ENCODE data around the gene TEX264.
A peak's percentile ranks its signal among the peaks of the same experiment; 100 is the strongest.

The TEX264 gene

DNA sequence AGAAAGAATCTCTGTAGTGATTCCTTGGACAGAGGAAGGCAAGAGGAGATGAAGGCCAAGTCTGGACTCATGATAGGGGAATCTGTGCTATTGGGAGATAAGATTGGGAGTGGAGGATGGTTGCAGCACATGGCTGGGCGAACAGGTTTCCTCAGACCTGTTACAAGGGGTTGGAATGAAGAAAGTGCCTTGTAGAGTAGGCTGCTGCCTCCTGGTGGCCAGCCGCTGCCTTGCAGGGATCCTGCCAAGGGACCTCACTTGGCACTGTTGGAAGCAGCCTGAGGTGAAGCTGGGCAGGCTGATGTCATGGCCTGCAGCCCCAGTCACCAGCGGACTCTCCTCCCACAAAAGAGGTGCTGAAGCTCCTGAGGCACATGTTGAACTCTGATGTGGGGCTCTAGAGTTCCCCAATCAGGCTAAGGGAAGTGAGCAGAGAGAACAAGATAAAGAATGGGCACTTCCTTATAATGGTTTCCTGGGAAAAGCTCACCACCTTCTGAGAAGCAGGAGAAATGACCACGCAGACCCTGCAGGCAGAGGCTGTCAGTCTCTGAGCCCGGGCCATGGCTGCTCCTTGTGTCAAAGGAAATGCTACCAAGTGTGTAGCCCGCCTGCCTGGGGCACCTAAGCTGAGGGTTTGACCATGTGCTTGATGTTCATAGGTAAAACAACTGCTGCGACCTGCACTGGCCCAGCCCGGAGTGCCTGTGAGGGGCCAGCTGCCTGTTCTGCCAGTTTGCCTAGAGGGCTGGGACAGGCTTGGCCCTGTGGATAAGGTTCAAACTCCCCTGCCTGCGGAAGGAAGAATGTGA is 1.6 kb upstream of the TEX264 start:
- peak; percentile 52 for DNase-seq (ENCODE audit: extremely low read depth, low read depth)
- TF ChIP-seq, protein P1, sequence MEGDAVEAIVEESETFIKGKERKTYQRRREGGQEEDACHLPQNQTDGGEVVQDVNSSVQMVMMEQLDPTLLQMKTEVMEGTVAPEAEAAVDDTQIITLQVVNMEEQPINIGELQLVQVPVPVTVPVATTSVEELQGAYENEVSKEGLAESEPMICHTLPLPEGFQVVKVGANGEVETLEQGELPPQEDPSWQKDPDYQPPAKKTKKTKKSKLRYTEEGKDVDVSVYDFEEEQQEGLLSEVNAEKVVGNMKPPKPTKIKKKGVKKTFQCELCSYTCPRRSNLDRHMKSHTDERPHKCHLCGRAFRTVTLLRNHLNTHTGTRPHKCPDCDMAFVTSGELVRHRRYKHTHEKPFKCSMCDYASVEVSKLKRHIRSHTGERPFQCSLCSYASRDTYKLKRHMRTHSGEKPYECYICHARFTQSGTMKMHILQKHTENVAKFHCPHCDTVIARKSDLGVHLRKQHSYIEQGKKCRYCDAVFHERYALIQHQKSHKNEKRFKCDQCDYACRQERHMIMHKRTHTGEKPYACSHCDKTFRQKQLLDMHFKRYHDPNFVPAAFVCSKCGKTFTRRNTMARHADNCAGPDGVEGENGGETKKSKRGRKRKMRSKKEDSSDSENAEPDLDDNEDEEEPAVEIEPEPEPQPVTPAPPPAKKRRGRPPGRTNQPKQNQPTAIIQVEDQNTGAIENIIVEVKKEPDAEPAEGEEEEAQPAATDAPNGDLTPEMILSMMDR (IDR thresholded peaks at IDR 0.05; ENCODE audit: low read depth, low read length), result peak; percentile 100

DNA sequence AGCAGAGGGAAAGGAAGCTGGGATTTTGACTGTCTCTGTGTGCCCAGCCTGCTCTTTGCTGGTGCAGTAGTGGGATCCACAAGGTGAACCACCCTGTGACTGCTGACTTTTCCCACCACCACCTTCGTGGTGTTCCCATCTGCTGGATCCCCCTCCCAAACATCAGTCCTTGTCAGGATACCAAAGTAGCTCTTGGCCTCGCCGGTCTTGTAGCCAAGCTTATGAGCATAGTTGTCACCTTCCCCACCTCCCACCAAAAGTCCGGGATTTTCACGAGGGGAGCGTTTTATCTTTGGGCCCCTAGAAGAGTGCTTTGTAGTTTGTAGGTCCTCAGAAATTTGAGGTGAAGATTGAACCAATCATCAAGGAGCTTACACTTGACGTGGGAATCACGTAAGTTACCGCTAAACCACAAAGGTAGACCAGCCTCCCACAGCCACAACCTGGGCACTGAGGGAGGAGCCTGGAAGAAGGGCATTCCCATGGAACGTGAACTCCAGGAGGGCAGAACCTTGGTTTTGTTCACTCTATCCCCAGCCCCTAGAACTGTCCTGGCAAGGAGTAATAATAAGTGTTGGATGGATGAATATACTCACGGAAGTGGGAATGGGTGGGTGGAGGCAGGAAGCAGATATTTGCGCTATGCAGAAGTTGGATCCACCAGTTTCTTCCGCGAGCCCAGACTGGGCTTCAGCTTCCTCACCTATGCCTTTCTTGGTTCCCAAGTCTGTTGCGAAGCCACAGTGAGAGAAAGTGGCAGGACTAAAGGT is 814 bp upstream of the TEX264 start:
- TF ChIP-seq, protein P1 (IDR thresholded peaks at IDR 0.05; ENCODE audit: low read depth, low read length), result no peak
- no peak for DNase-seq (ENCODE audit: extremely low read depth, low read depth)

GRCh38 chr3:51671734-51672475 is 853 bp downstream of the TEX264 start:
- TF ChIP-seq, protein P1 (IDR thresholded peaks at IDR 0.05; ENCODE audit: low read depth, low read length), result no peak
- no peak for DNase-seq (ENCODE audit: extremely low read depth, low read depth)

- no peak for DNase-seq (ENCODE audit: extremely low read depth, low read depth)
- TF ChIP-seq, protein P1 (IDR thresholded peaks at IDR 0.05; ENCODE audit: low read depth, low read length), result no peak
Observed at GRCh38 chr3:51673181-51673801, 2.2 kb downstream of the TEX264 start.

- DNase-seq (ENCODE audit: extremely low read depth, low read depth), result no peak
- TF ChIP-seq, protein P1 (IDR thresholded peaks at IDR 0.05; ENCODE audit: low read depth, low read length), result no peak
Observed at GRCh38 chr3:51673802-51674654, 3.0 kb downstream of the TEX264 start.

DNA sequence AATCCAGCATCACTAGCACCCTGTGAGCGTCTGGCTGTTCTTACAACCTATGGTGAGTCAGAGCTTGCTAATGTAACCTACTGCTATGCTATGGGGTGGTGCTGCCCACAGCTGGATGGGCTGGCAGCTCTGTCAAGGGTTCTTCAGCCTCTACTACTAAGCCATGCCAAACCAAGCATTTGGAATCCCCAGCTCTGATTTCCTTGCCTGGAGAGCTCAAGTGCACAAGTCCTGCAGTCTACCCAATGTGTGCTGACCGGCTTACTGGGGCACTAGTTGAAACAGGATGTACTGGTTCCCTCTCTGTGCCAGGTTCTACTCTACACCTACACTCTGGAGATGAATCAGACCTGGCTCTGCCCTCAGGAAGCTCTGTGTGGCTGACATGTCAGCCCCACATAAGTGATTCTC is 4.2 kb downstream of the TEX264 start:
- TF ChIP-seq, protein P1 (IDR thresholded peaks at IDR 0.05; ENCODE audit: low read depth, low read length), result no peak

More for the DNA sequence above, 4.2 kb downstream of the TEX264 start:
- no peak for DNase-seq (ENCODE audit: extremely low read depth, low read depth)
